Mucosa of rectum (tissue), 2 donors: ENCODE measurements around the gene HOXA13.

Experiments used
- H3K27ac ChIP-seq, 2 donors: one replicate each; pipeline ENCODE4 v1.7.0; 2013; ENCODE audit warnings: inconsistent platforms in 2 of 2, low read depth in 2 of 2, low read length in 2 of 2
- H3K27me3 ChIP-seq, 2 donors: one replicate each; pipeline ENCODE4 v1.7.0; 2013; ENCODE audit warnings: low read length in 2 of 2; ENCODE audit not compliant: control insufficient read depth in 2 of 2, insufficient read depth in 2 of 2
- H3K36me3 ChIP-seq, 2 donors: one replicate each; pipeline ENCODE4 v1.7.0; 2013; ENCODE audit warnings: low read length in 2 of 2; ENCODE audit not compliant: control insufficient read depth in 2 of 2, insufficient read depth in 2 of 2
- H3K4me1 ChIP-seq, 2 donors: one replicate each; pipeline ENCODE4 v1.7.0; 2013; ENCODE audit warnings: low read length in 2 of 2, mild to moderate bottlenecking in 1 of 2; ENCODE audit not compliant: control insufficient read depth in 2 of 2, insufficient read depth in 2 of 2
- H3K4me3 ChIP-seq, 2 donors: one replicate each; pipeline ENCODE4 v1.7.0; 2013; ENCODE audit warnings: low read length in 2 of 2
- H3K9ac ChIP-seq, 2 donors: one replicate each; pipeline ENCODE4 v1.7.0; 2013; ENCODE audit warnings: low read length in 2 of 2, low read depth in 1 of 2, mild to moderate bottlenecking in 1 of 2
- H3K9me3 ChIP-seq, 2 donors: one replicate each; pipeline ENCODE4 v1.7.0; 2013; ENCODE audit warnings: low read length in 2 of 2; ENCODE audit not compliant: control insufficient read depth in 2 of 2
- donor health status: healthy.
- donor health status: Normal muscosa, but diverticular disease.

HOXA13 gene

GRCh38 chr7:27214239-27214950 lies 14.5 kb upstream of the HOXA13 start:
- Histone ChIP-seq H3K27ac (no peak overlapping the region), H3K36me3 (no peaks in the 10 kb centered on the region), H3K9ac (no peak overlapping the region), H3K9me3 (no peaks in the 10 kb centered on the region), H3K4me3 (no peak overlapping the region), H3K27me3 (peaks cover 2 to 12% of the 10 kb centered on the region in 2 donors), H3K4me1 (peaks cover 22 to 27% of the 10 kb centered on the region in 2 donors)

GRCh38 chr7:27213433-27214238 lies 13.7 kb upstream of the HOXA13 start:
- no peak overlapping the region for H3K9ac ChIP-seq
- peaks cover 2 to 12% of the 10 kb centered on the region in 2 donors for H3K27me3 ChIP-seq
- no peak overlapping the region for H3K4me3 ChIP-seq
- no peaks in the 10 kb centered on the region for H3K9me3 ChIP-seq
- H3K27ac ChIP-seq, result no peak overlapping the region
- no peaks in the 10 kb centered on the region for H3K36me3 ChIP-seq
- H3K4me1 ChIP-seq, result peaks cover 29 to 33% of the 10 kb centered on the region in 2 donors

- H3K36me3 ChIP-seq, result no peaks in the 10 kb centered on the region
- no peak overlapping the region for H3K9ac ChIP-seq
- H3K4me3 ChIP-seq, result no peak overlapping the region
- no peaks in the 10 kb centered on the region for H3K9me3 ChIP-seq
- peaks cover 2 to 16% of the 10 kb centered on the region in 2 donors for H3K27me3 ChIP-seq
- no peak overlapping the region for H3K27ac ChIP-seq
- peaks cover 34 to 40% of the 10 kb centered on the region in 2 donors for H3K4me1 ChIP-seq
Observed at GRCh38 chr7:27212497-27213432, 12.9 kb upstream of the HOXA13 start.

- peaks cover 36 to 43% of the 10 kb centered on the region in 2 donors for H3K4me1 ChIP-seq
- H3K27me3 ChIP-seq, result peaks cover 2 to 16% of the 10 kb centered on the region in 2 donors
- H3K4me3 ChIP-seq, result no peak overlapping the region
- no peaks in the 10 kb centered on the region for H3K36me3 ChIP-seq
- no peak overlapping the region for H3K9ac ChIP-seq
- no peak overlapping the region for H3K27ac ChIP-seq
- no peaks in the 10 kb centered on the region for H3K9me3 ChIP-seq
Observed at GRCh38 chr7:27211764-27212204, 11.9 kb upstream of the HOXA13 start.

- Histone ChIP-seq H3K36me3 (no peaks in the 10 kb centered on the region), H3K4me1 (peaks cover 36 to 46% of the 10 kb centered on the region in 2 donors), H3K27ac (peak overlapping the region; percentile 80 to 87), H3K4me3 (peak overlapping the region; percentile 51 to 71), H3K27me3 (peaks cover 2 to 14% of the 10 kb centered on the region in 2 donors), H3K9me3 (no peaks in the 10 kb centered on the region), H3K9ac (peak overlapping the region in 1 of 2 donors; percentile 62)
Observed at GRCh38 chr7:27211084-27211446, 11.2 kb upstream of the HOXA13 start.

- Histone ChIP-seq H3K9me3 (no peaks in the 10 kb centered on the region), H3K4me1 (peaks cover 39 to 47% of the 10 kb centered on the region in 2 donors), H3K4me3 (peak overlapping the region; percentile 51 to 71), H3K9ac (peak overlapping the region; percentile 26 to 62), H3K36me3 (no peaks in the 10 kb centered on the region), H3K27me3 (peaks cover 4 to 19% of the 10 kb centered on the region in 2 donors), H3K27ac (peak overlapping the region; percentile 80 to 87)
Observed at GRCh38 chr7:27210441-27211083, 10.7 kb upstream of the HOXA13 start.

- peak overlapping the region; percentile 80 to 87 for H3K27ac ChIP-seq
- no peaks in the 10 kb centered on the region for H3K9me3 ChIP-seq
- peaks cover 6 to 23% of the 10 kb centered on the region in 2 donors for H3K27me3 ChIP-seq
- H3K4me1 ChIP-seq, result peaks cover 41 to 49% of the 10 kb centered on the region in 2 donors
- H3K36me3 ChIP-seq, result no peaks in the 10 kb centered on the region
- peak overlapping the region; percentile 51 to 71 for H3K4me3 ChIP-seq
- H3K9ac ChIP-seq, result peak overlapping the region; percentile 26 to 62
Observed at GRCh38 chr7:27209933-27210440, 10.1 kb upstream of the HOXA13 start.

GRCh38 chr7:27208998-27209397 lies 9.1 kb upstream of the HOXA13 start:
- Histone ChIP-seq H3K36me3 (no peaks in the 10 kb centered on the region), H3K27ac (peak overlapping the region in 1 of 2 donors; percentile 80), H3K4me1 (peaks cover 41 to 58% of the 10 kb centered on the region in 2 donors), H3K27me3 (peaks cover 12 to 28% of the 10 kb centered on the region in 2 donors), H3K9ac (no peak overlapping the region), H3K4me3 (no peak overlapping the region), H3K9me3 (no peaks in the 10 kb centered on the region)

- peaks cover 12 to 28% of the 10 kb centered on the region in 2 donors for H3K27me3 ChIP-seq
- H3K9ac ChIP-seq, result peak overlapping the region; percentile 63 to 92
- no peaks in the 10 kb centered on the region for H3K36me3 ChIP-seq
- peak overlapping the region; percentile 65 to 95 for H3K27ac ChIP-seq
- peak overlapping the region; percentile 37 to 92 for H3K4me3 ChIP-seq
- peaks cover 41 to 60% of the 10 kb centered on the region in 2 donors for H3K4me1 ChIP-seq
- no peaks in the 10 kb centered on the region for H3K9me3 ChIP-seq
Observed at GRCh38 chr7:27207348-27207985, 7.6 kb upstream of the HOXA13 start.
